B cell (primary cell): ENCODE data around the gene AEBP1. TPM values are rescaled to one million over a fixed set of nuclear protein-coding genes. Genes with fewer than 3 reads are reported as not detected.
A peak's percentile ranks its signal among the peaks of the same experiment; 100 is the strongest.

ENCODE experiments used
- ATAC-seq: fragments of 200-7000 bp; cut with Tn5 transposase; one replicate; pipeline ENCODE4 v1.10.0; 2021; ENCODE audit warnings: low read depth, mild to moderate bottlenecking, moderate number of reproducible peaks, moderate library complexity
- CTCF ChIA-PET: fragments of 350-600 bp; sonication (Branson Sonifier 250); formaldehyde crosslinking; loops from one replicate; lab custom pipeline; 2021; ENCODE audit warnings: antibody characterized with exemption, inconsistent platforms; lab: Charles Lee
- POLR2A ChIA-PET: fragments of 350-600 bp; sonication (Branson Sonifier 250); formaldehyde crosslinking; loops from one replicate; lab custom pipeline; 2021; ENCODE audit warnings: antibody characterized with exemption; lab: Charles Lee
- DNase-seq: peaks from one replicate; pipeline ENCODE4 v3.0.0; 2013
- H2AFZ ChIP-seq: 2 replicates; pipeline ENCODE4 v1.6.1; 2012; ENCODE audit warnings: mild to moderate bottlenecking, low read depth, low read length; ENCODE audit not compliant: insufficient read depth, poor library complexity, severe bottlenecking
- H3K27ac ChIP-seq, 2 donors: 1 replicate in 1 of 2; 2 replicates in 1 of 2; pipeline ENCODE4 v1.5.1; 2012 to 2013; ENCODE audit warnings: low read length in 2 of 2, mild to moderate bottlenecking in 2 of 2, moderate library complexity in 1 of 2
- H3K27me3 ChIP-seq, 4 experiments: fragments of 200-600 bp in 1 of 4; sonication (generic) in 1 of 4; replicated peaks in 1 of 4; 1 replicate in 2 of 4; 2 replicates in 2 of 4; pipeline versions ENCODE4 v1.6.1 to v1.7.0; 2013 to 2016; ENCODE audit warnings: low read length in 3 of 4, mild to moderate bottlenecking in 2 of 4, mixed read lengths in 1 of 4, moderate library complexity in 1 of 4; ENCODE audit not compliant: insufficient read depth in 4 of 4, control insufficient read depth in 3 of 4; ENCODE audit errors: control extremely low read depth in 1 of 4
- H3K36me3 ChIP-seq, 2 experiments: replicated peaks in 1 of 2; 1 replicate in 1 of 2; 2 replicates in 1 of 2; pipeline versions ENCODE4 v1.6.1 to v1.7.1; 2013; ENCODE audit warnings: low read length in 1 of 2; ENCODE audit not compliant: insufficient read depth in 2 of 2, control insufficient read depth in 1 of 2; ENCODE audit errors: control extremely low read depth in 1 of 2, extremely low read depth in 1 of 2
- H3K4me1 ChIP-seq, 2 donors: fragments of 200-600 bp in 1 of 2; sonication (generic) in 1 of 2; 1 replicate in 1 of 2; 2 replicates in 1 of 2; pipeline versions ENCODE4 v1.5.1 to v1.6.1; 2013 to 2017; ENCODE audit warnings: low read length in 2 of 2; ENCODE audit not compliant: control insufficient read depth in 2 of 2, insufficient read depth in 2 of 2
- H3K4me2 ChIP-seq: replicated peaks from 2 replicates; pipeline ENCODE3; 2012; ENCODE audit warnings: mild to moderate bottlenecking, low read depth, low read length; ENCODE audit not compliant: poor library complexity, severe bottlenecking
- H3K4me3 ChIP-seq, 5 experiments: fragments of 200-600 bp in 1 of 5; sonication (generic) in 1 of 5; 1 replicate in 3 of 5; 2 replicates in 2 of 5; pipeline versions ENCODE4 v1.5.1 to v1.7.0; 2011 to 2016; ENCODE audit warnings: low read length in 4 of 5, mild to moderate bottlenecking in 4 of 5, low read depth in 2 of 5, control low read depth in 1 of 5, moderate library complexity in 1 of 5; ENCODE audit not compliant: insufficient read depth in 1 of 5; ENCODE audit errors: control extremely low read depth in 1 of 5, extremely low read depth in 1 of 5
- H3K79me2 ChIP-seq: fragments of 200-600 bp; sonication (generic); one replicate; pipeline ENCODE4 v1.6.0; 2016; ENCODE audit warnings: low read length; ENCODE audit not compliant: control insufficient read depth, insufficient read depth
- H3K9ac ChIP-seq: fragments of 200-600 bp; sonication (generic); 2 replicates; pipeline ENCODE4 v1.6.1; 2017; ENCODE audit warnings: mild to moderate bottlenecking, low read length, moderate library complexity
- H3K9me3 ChIP-seq, 3 donors: one replicate each; pipeline versions ENCODE4 v1.6.1 to v1.7.1; 2013; ENCODE audit warnings: low read length in 2 of 3; ENCODE audit not compliant: control insufficient read depth in 2 of 3, insufficient read depth in 1 of 3; ENCODE audit errors: control extremely low read depth in 1 of 3
- H4K20me1 ChIP-seq: 2 replicates; pipeline ENCODE4 v1.6.0; 2012; ENCODE audit warnings: mild to moderate bottlenecking, low read length; ENCODE audit not compliant: insufficient read depth, control insufficient read depth, poor library complexity, severe bottlenecking
- H3K27ac Mint-ChIP-seq: one replicate; pipeline ENCODE4 v1.8.0; 2021; ENCODE audit warnings: mixed read lengths
- H3K27me3 Mint-ChIP-seq: one replicate; pipeline ENCODE4 v1.8.0; 2021; ENCODE audit warnings: mixed read lengths
- H3K4me1 Mint-ChIP-seq: one replicate; pipeline ENCODE4 v1.8.0; 2021; ENCODE audit warnings: mixed read lengths
- H3K4me3 Mint-ChIP-seq: one replicate; pipeline ENCODE4 v1.8.0; 2021; ENCODE audit warnings: mixed read lengths
- H3K9me3 Mint-ChIP-seq: one replicate; pipeline ENCODE4 v1.8.0; 2022; ENCODE audit warnings: mixed read lengths; ENCODE audit not compliant: insufficient read depth
- CTCF ChIP-seq: fragments of 200-600 bp; IDR thresholded peaks from one replicate; pipeline ENCODE4 v1.8.0; 2022; ENCODE audit warnings: antibody characterized with exemption, mild to moderate bottlenecking
- EZH2 ChIP-seq: IDR thresholded peaks from 2 replicates; pipeline ENCODE4 v1.6.1; 2012; ENCODE audit warnings: borderline replicate concordance, low read depth, mild to moderate bottlenecking, moderate library complexity, low read length; ENCODE audit not compliant: insufficient read depth, poor library complexity, severe bottlenecking
- WGBS: methylation state at CpG from one replicate; pipeline ENCODE4 v1.1.5; 2013; ENCODE audit warnings: missing lambda C conversion rate; ENCODE audit not compliant: insufficient coverage; 5-methylcytosine and 5-hydroxymethylcytosine counted together
- intact Hi-C: fragments of 100-400 bp; cut with micrococcal nuclease; formaldehyde crosslinking; loops from one replicate; pipeline ENCODE4 v1.10.0; 2022
- polyA plus RNA-seq: library from polyadenylated mRNA; depleted of rRNA; stranded (reverse); fragments of >200 nt; gene quantifications from 2 replicates; pipeline ENCODE4 v1.2.3, GENCODE V29; 2012
- total RNA-seq, 2 donors: library from RNA; stranded (reverse); fragments of 120-200 nt in 1 of 2; gene quantifications; 1 replicate in 1 of 2; 2 replicates in 1 of 2; pipeline versions ENCODE4 v1.2.3 to v1.2.4, GENCODE V29; 2013 to 2022

AEBP1 gene
- total and polyA plus RNA-seq, 2 donors (not counting 1 experiment from before 2014, with no cell fraction given) = 20.2 to 36.7 TPM

DNA sequence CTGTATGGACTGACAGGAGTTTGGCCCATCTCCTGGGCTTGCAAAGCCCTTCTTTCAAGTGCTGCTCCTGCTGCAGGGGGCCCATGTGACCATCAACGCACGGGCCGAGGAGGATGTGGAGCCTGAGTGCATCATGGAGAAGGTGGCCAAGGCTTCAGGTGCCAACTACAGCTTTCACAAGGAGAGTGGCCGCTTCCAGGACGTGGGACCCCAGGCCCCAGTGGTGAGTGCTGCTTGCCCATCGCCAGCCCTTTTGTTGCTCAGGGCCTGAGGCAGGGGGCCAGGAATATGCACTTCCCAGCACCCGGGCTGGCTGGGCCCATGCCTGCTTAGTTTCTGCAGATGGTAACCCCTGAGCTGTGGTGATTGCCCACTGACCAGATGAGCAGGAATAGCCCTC lies 47.5 kb upstream of the AEBP1 start:
- 92% methylated on average over 7 of the region's 7 CpGs for WGBS
- peak overlapping the region in 1 of 2 donors; percentile 93 for H3K27ac ChIP-seq
- ATAC-seq = no peak
- CTCF ChIA-PET = interaction anchor here (3.0 kb wide), 1 partner anchor 10 kb away, joined by 17 read pairs; no protein-coding TSS in a partner anchor
- no peak overlapping the region for H2AFZ ChIP-seq
- H4K20me1 ChIP-seq = peaks cover 22% of the 10 kb centered on the region
- no peak overlapping the region for H3K4me3 Mint-ChIP-seq
- peak overlapping the region; percentile 64 for H3K4me2 ChIP-seq
- H3K27ac Mint-ChIP-seq = peak overlapping the region; percentile 100
- H3K4me1 ChIP-seq = peaks cover 75 to 83% of the 10 kb centered on the region in 2 donors
- peaks cover 0 to 4% (median 0%) of the 10 kb centered on the region in 3 donors for H3K9me3 ChIP-seq
- no peak overlapping the region for H3K4me3 ChIP-seq
- DNase-seq = no peak
- intact Hi-C loops = no loop called here
- no peaks in the 10 kb centered on the region for H3K9me3 Mint-ChIP-seq
- TF ChIP-seq EZH2 (no peak), CTCF (no peak)
- peaks cover 82% of the 10 kb centered on the region for H3K4me1 Mint-ChIP-seq
- H3K27me3 ChIP-seq = no peaks in the 10 kb centered on the region
- peaks cover 0 to 89% of the 10 kb centered on the region in 2 experiments for H3K36me3 ChIP-seq
- H3K9ac ChIP-seq = no peak overlapping the region
- H3K27me3 Mint-ChIP-seq = no peaks in the 10 kb centered on the region
- H3K79me2 ChIP-seq = peaks cover 82% of the 10 kb centered on the region
- POLR2A ChIA-PET = no interaction called here

DNA sequence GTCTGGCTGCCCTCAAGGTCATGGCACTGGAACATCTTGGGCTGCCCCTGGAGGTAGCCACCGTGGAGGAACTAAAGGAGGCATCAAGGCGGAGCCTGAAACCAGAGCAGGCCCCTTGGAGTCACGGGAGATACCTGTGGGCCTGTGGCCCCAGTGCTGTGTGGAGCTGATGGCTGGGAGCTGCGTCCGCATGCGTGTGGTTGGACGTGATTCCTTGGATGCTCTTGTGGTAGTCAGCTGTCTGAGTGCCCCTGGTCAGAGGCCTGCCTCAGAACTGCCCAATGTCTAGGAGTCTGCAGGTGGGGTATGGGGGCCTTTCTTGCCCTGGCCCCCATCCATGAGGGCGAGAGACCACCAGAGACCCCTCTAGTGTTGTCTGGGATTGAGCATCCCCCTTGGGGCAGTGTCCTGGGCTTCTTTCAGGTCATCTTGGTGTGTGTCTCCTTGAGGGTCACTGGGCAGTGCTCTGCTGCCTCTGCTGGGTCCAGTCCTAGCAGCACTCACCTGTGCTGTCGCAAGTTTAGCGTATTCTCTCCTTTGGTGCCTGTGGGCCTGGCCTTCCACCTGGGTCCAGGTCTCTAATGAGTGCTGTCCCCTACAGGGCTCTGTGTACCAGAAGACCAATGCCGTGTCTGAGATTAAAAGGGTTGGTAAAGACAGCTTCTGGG lies 46.8 kb upstream of the AEBP1 start:
- no peak overlapping the region for H2AFZ ChIP-seq
- peak overlapping the region; percentile 64 for H3K4me2 ChIP-seq
- peaks cover 19% of the 10 kb centered on the region for H4K20me1 ChIP-seq
- ATAC-seq = no peak
- peaks cover 78% of the 10 kb centered on the region for H3K4me1 Mint-ChIP-seq
- DNase-seq = no peak
- peaks cover 73 to 83% of the 10 kb centered on the region in 2 donors for H3K4me1 ChIP-seq
- intact Hi-C loops = no loop called here
- WGBS = 93% methylated on average over 11 of the region's 11 CpGs
- H3K4me3 Mint-ChIP-seq = peak overlapping the region; percentile 56
- peaks cover 0 to 90% of the 10 kb centered on the region in 2 experiments for H3K36me3 ChIP-seq
- no peaks in the 10 kb centered on the region for H3K9me3 Mint-ChIP-seq
- TF ChIP-seq CTCF (no peak), EZH2 (no peak)
- H3K9me3 ChIP-seq = peaks cover 0 to 4% (median 0%) of the 10 kb centered on the region in 3 donors
- no peaks in the 10 kb centered on the region for H3K27me3 Mint-ChIP-seq
- peak overlapping the region; percentile 93 to 99 for H3K27ac ChIP-seq
- H3K4me3 ChIP-seq = no peak overlapping the region
- POLR2A ChIA-PET = no interaction called here
- H3K27me3 ChIP-seq = no peaks in the 10 kb centered on the region
- CTCF ChIA-PET = interaction anchor here (2.1 to 3.0 kb wide), 2 partner anchors 10 to 15 kb away, joined by 5 to 17 read pairs; no protein-coding TSS in a partner anchor
- H3K9ac ChIP-seq = no peak overlapping the region
- peaks cover 80% of the 10 kb centered on the region for H3K79me2 ChIP-seq
- peak overlapping the region; percentile 100 for H3K27ac Mint-ChIP-seq
